Measurements from ENCODE around the gene POLR2B. TPM values are rescaled to one million over a fixed set of nuclear protein-coding genes. Genes with fewer than 3 reads are reported as not detected.

The POLR2B gene
- total RNA-seq, 1 donor from 2014 or later, result 118 TPM

DNA sequence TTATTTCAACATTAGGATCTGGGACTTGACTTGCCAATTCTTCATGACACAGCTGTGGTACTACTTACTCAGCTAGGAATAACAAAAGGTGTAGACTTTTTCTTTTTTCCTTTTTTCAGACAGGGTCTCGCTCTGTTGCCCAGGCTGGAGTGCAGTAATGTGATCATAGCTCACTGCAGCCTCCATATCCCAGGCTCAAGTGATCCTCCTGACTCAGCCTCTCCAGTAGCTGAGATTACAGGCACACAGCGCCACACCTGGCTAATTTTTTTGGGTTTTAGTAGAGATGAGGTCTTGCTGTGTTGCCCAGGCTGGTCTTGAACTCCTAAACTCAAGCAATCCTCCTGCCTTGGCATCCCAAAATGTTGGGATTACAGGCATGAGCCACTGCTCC is 17.6 kb upstream of the POLR2B start:
- ChIA-PET CTCF (interaction anchor here (0.7 kb wide), 1 partner anchor 19 kb away, joined by 3 read pairs; no protein-coding TSS in a partner anchor), POLR2A (no interaction called here)

DNA sequence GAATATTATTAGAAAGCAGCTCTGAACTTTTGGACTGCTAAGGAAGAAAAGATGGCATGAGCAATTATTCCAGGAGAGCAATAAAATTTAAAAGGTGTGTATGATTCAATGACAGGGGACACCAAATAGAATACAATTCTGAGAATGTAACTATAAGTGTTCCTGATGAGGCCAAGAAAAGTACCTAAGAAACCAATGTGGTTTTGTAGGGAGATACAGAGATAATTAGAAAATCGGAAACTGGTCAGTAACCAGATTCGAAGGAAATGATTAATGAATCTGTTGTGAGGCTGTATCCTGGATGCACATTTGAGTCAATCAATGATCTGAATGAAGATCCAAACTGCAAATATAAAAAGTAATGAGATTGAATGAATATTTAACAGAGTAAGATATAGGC is 7.3 kb upstream of the POLR2B start:
- H3K4me3 Mint-ChIP-seq, result no peak overlapping the region
- peaks cover 7% of the 10 kb centered on the region for H3K9me3 Mint-ChIP-seq
- CTCF ChIA-PET, result no interaction called here
- DNase-seq (no peak), ATAC-seq (ENCODE audit: low read depth) (no peak)
- peaks cover 68% of the 10 kb centered on the region for H3K36me3 Mint-ChIP-seq (ENCODE audit: low read depth)
- no peaks in the 10 kb centered on the region for H3K27me3 Mint-ChIP-seq
- POLR2A ChIA-PET, result no interaction called here
- intact Hi-C loops (cut with micrococcal nuclease), result no loop called here
- peaks cover 29% of the 10 kb centered on the region for H3K4me1 Mint-ChIP-seq
- H3K27ac Mint-ChIP-seq, result no peak overlapping the region
- TF ChIP-seq, protein P1, sequence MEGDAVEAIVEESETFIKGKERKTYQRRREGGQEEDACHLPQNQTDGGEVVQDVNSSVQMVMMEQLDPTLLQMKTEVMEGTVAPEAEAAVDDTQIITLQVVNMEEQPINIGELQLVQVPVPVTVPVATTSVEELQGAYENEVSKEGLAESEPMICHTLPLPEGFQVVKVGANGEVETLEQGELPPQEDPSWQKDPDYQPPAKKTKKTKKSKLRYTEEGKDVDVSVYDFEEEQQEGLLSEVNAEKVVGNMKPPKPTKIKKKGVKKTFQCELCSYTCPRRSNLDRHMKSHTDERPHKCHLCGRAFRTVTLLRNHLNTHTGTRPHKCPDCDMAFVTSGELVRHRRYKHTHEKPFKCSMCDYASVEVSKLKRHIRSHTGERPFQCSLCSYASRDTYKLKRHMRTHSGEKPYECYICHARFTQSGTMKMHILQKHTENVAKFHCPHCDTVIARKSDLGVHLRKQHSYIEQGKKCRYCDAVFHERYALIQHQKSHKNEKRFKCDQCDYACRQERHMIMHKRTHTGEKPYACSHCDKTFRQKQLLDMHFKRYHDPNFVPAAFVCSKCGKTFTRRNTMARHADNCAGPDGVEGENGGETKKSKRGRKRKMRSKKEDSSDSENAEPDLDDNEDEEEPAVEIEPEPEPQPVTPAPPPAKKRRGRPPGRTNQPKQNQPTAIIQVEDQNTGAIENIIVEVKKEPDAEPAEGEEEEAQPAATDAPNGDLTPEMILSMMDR (IDR thresholded peaks at IDR 0.05), result no peak

More for the DNA sequence above, 17.6 kb upstream of the POLR2B start:
- DNase-seq (no peak), ATAC-seq (ENCODE audit: low read depth) (no peak)
- Mint-ChIP-seq H3K27ac (no peak overlapping the region), H3K27me3 (no peaks in the 10 kb centered on the region), H3K36me3 (ENCODE audit: low read depth) (peaks cover 40% of the 10 kb centered on the region), H3K4me3 (no peak overlapping the region), H3K9me3 (no peaks in the 10 kb centered on the region), H3K4me1 (no peaks in the 10 kb centered on the region)
- intact Hi-C loops (cut with micrococcal nuclease), result no loop called here
- TF ChIP-seq, protein P1 (IDR thresholded peaks at IDR 0.05), result no peak

DNA sequence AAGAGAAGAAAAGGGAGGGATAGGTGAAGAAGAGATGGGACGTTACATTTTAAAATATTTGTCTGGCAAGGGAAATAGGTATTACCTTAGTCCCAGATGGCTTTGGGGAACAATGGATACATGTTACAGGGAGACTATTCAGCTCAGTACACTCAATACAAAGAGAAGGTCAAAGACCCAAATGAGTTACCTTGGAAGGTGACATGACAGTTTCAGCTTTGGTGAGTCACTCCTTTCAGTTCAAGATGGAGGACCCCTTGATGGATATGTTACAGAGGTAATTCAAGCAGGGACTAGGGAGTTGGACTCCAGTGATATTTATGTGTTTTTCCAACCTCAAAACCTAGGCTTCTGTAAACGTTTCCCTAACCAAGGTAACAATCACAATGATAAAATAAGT is 6.3 kb upstream of the POLR2B start:
- no peak overlapping the region for H3K4me3 Mint-ChIP-seq
- no peak for DNase-seq
- TF ChIP-seq, protein P1 (IDR thresholded peaks at IDR 0.05), result no peak
- ChIA-PET CTCF (no interaction called here), POLR2A (no interaction called here)
- peaks cover 64% of the 10 kb centered on the region for H3K36me3 Mint-ChIP-seq (ENCODE audit: low read depth)
- H3K4me1 Mint-ChIP-seq, result peaks cover 33% of the 10 kb centered on the region
- ATAC-seq (ENCODE audit: low read depth), result no peak
- H3K27me3 Mint-ChIP-seq, result no peaks in the 10 kb centered on the region
- intact Hi-C loops (cut with micrococcal nuclease), result no loop called here
- H3K27ac Mint-ChIP-seq, result no peak overlapping the region
- H3K9me3 Mint-ChIP-seq, result peaks cover 7% of the 10 kb centered on the region

DNA sequence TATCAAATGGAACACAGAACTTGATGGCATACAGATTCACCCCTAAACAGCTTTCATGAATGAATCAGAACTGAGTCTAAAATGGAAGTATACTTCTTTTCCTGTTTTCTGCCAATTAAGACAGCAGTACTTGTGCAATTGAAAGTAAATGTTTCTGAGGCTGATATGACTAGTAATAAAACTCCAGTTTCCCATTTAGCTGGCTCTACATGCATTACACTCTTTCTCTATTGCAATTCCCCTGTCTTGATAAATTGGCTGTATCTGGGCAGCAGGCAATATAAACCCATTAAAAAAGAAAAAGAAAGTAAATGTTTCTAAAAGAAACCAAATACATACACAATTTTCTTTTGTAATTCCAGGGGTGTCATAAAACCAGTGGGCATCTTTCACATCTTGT is 5.9 kb upstream of the POLR2B start:
- H3K27me3 Mint-ChIP-seq, result no peaks in the 10 kb centered on the region
- H3K4me3 Mint-ChIP-seq, result no peak overlapping the region
- ChIA-PET CTCF (no interaction called here), POLR2A (no interaction called here)
- TF ChIP-seq, protein P1 (IDR thresholded peaks at IDR 0.05), result no peak
- H3K27ac Mint-ChIP-seq, result no peak overlapping the region
- no peak for DNase-seq
- intact Hi-C loops (cut with micrococcal nuclease), result no loop called here
- no peak for ATAC-seq (ENCODE audit: low read depth)
- H3K9me3 Mint-ChIP-seq, result peaks cover 7% of the 10 kb centered on the region
- H3K36me3 Mint-ChIP-seq (ENCODE audit: low read depth), result peaks cover 66% of the 10 kb centered on the region
- peaks cover 38% of the 10 kb centered on the region for H3K4me1 Mint-ChIP-seq

DNA sequence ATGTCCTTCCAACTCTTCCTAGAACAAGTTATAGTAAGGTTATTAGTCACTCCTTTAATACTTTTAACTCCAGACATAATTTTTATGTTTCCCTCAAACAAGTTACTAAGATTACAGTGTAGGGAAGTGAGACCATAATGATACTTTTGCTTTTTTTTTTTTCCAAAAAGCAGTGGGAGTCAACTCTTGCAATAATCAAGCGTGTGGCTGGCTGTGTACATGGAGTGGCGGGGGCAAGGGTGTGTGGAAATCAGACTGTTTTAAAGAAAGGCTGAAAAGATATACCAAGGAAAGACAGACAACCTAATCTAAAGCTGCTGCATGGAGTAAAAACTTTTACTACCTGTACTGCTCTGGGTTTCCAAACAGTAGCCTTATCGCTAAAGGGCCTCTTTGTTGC is 5.4 kb upstream of the POLR2B start:
- H3K4me3 Mint-ChIP-seq, result no peak overlapping the region
- no peak overlapping the region for H3K27ac Mint-ChIP-seq
- no peak for DNase-seq
- no peak for ATAC-seq (ENCODE audit: low read depth)
- no peaks in the 10 kb centered on the region for H3K27me3 Mint-ChIP-seq
- peaks cover 38% of the 10 kb centered on the region for H3K4me1 Mint-ChIP-seq
- H3K36me3 Mint-ChIP-seq (ENCODE audit: low read depth), result peaks cover 61% of the 10 kb centered on the region
- POLR2A ChIA-PET, result interaction anchor here (0.7 kb wide), 1 partner anchor 20 kb away, joined by 3 read pairs; no protein-coding TSS in a partner anchor
- intact Hi-C loops (cut with micrococcal nuclease), result no loop called here
- peaks cover 7% of the 10 kb centered on the region for H3K9me3 Mint-ChIP-seq
- CTCF ChIA-PET, result no interaction called here
- TF ChIP-seq, protein P1 (IDR thresholded peaks at IDR 0.05), result no peak

Measured in activated B cell treated with CpG ODN at 0.5 μM for 24 hours (primary cell).